ENCODE measurements around the gene PALM. TPM values are rescaled to one million over a fixed set of nuclear protein-coding genes. Genes with fewer than 3 reads are reported as not detected.

PALM gene
- total and polyA plus RNA-seq, 9 of the 15 experiments (the other 6 are each of a cell fraction or from before 2014, with no cell fraction given), result 0.04 to 6.6 (median 1.7) TPM

- TF ChIP-seq LCOR (CRISPR knock-in tag; IDR thresholded peaks at IDR 0.05) (no peak), AFF1 (IDR thresholded peaks at IDR 0.05; ENCODE audit: low read depth in 1 of 2, partially characterized antibody in 2 of 2) (no peak), GATAD2B (IDR thresholded peaks at IDR 0.05; ENCODE audit: borderline replicate concordance) (no peak), BRF2 (IDR thresholded peaks at IDR 0.05; ENCODE audit: borderline replicate concordance, insufficient read depth, insufficient read length) (no peak), SAFB (IDR thresholded peaks at IDR 0.05; ENCODE audit: borderline replicate concordance, low read depth, low read length) (no peak), ZNF445 (CRISPR knock-in tag; IDR thresholded peaks at IDR 0.05; ENCODE audit: low read depth) (no peak)
Measured at GRCh38 chr19:664913-665443, 43.8 kb upstream of the PALM start (continued).

Measured in K562 (cell line).